HCT116 (cell line): Measurements from ENCODE around the gene COL5A1. TPM values are rescaled to one million over a fixed set of nuclear protein-coding genes. Genes with fewer than 3 reads are reported as not detected.

Source experiments
- ATAC-seq: fragments of 200-7000 bp; cut with Tn5 transposase; 2 replicates; pipeline ENCODE4 v1.9.1; 2020; ENCODE audit warnings: mild to moderate bottlenecking, moderate library complexity
- BruUV-seq: library from RNA; stranded (reverse); fragments of 400-500 nt; replicated peaks from 2 replicates; lab custom pipeline; 2021; lab: Mats Ljungman, UMichigan
- CTCF ChIA-PET: fragments of 300-600 bp; sonication (Branson Sonifier 250); formaldehyde crosslinking; loops from one replicate; lab custom pipeline; 2021; ENCODE audit warnings: antibody characterized with exemption; lab: Charles Lee
- POLR2A ChIA-PET: fragments of 300-600, 350-600 bp; sonication (Branson Sonifier 250); formaldehyde crosslinking; loops from one replicate; lab custom pipeline; 2021; ENCODE audit warnings: antibody characterized with exemption; lab: Charles Lee
- RAD21 ChIA-PET, 2 experiments: fragments of 300-600 bp; sonication (Branson Sonifier 250); formaldehyde crosslinking; loops; one replicate each; lab custom pipeline; 2023; ENCODE audit warnings: low total read pairs in 2 of 2; ENCODE audit not compliant: uncharacterized antibody in 2 of 2, unreplicated experiment in 2 of 2, low non-redundant PET in 1 of 2; lab: Charles Lee
- DNase-seq: peaks from one replicate; pipeline ENCODE4 v3.0.0-alpha.2; 2010; ENCODE audit warnings: low read depth, low spot score
- H2AFZ ChIP-seq: fragments of 200-600 bp; shearing (Covaris generic), sonication (generic); 2 replicates; pipeline ENCODE4 v1.6.1; 2017; ENCODE audit warnings: low read depth, mixed run types, mixed read lengths, antibody characterized with exemption, low read length; ENCODE audit not compliant: poor library complexity, severe bottlenecking
- H3K27ac ChIP-seq: 2 replicates; pipeline ENCODE4 v1.5.1; 2012; ENCODE audit warnings: low read depth, low read length
- H3K27me3 ChIP-seq: fragments of 200-600 bp; sonication (generic); 2 replicates; pipeline ENCODE4 v1.6.1; 2016; ENCODE audit warnings: mixed run types, low read length, mixed read lengths; ENCODE audit not compliant: insufficient read depth
- H3K36me3 ChIP-seq, 2 experiments: fragments of 200-500 bp in 1 of 2; fragments of 200-600 bp in 1 of 2; sonication (Bioruptor generic) in 1 of 2; sonication (generic) in 1 of 2; 2 replicates each; pipeline versions ENCODE4 v1.5.1 to v1.6.1; 2014 to 2016; ENCODE audit warnings: low read length in 2 of 2, inconsistent platforms in 1 of 2, mixed read lengths in 1 of 2, mixed run types in 1 of 2; ENCODE audit not compliant: insufficient read depth in 2 of 2, control insufficient read depth in 1 of 2
- H3K4me1 ChIP-seq, 2 experiments: fragments of 200-600 bp in 1 of 2; sonication (generic) in 1 of 2; 2 replicates each; pipeline versions ENCODE4 v1.5.1 to v1.6.1; 2012 to 2017; ENCODE audit warnings: low read length in 2 of 2, inconsistent platforms in 1 of 2, mild to moderate bottlenecking in 1 of 2, mixed read lengths in 1 of 2, mixed run types in 1 of 2, moderate library complexity in 1 of 2; ENCODE audit not compliant: insufficient read depth in 2 of 2, control insufficient read depth in 1 of 2
- H3K4me2 ChIP-seq: fragments of 200-600 bp; sonication (generic); 2 replicates; pipeline ENCODE4 v1.6.1; 2017; ENCODE audit warnings: mixed run types, low read length, mixed read lengths
- H3K4me3 ChIP-seq, 2 experiments: fragments of 200-600 bp in 1 of 2; sonication (generic) in 1 of 2; replicated peaks in 1 of 2; 2 replicates each; pipeline ENCODE4 v1.5.1; 2011 to 2016; ENCODE audit warnings: low read length in 2 of 2, control low read depth in 1 of 2, low read depth in 1 of 2, mild to moderate bottlenecking in 1 of 2, mixed read lengths in 1 of 2, mixed run types in 1 of 2
- H3K79me2 ChIP-seq: fragments of 200-600 bp; sonication (generic); 2 replicates; pipeline ENCODE4 v1.6.1; 2017; ENCODE audit warnings: mild to moderate bottlenecking, mixed run types, low read length, moderate library complexity, mixed read lengths; ENCODE audit not compliant: insufficient read depth
- H3K9ac ChIP-seq: fragments of 200-600 bp; sonication (generic); 2 replicates; pipeline ENCODE4 v1.6.1; 2016; ENCODE audit warnings: low read length, mixed read lengths
- H3K9me2 ChIP-seq: fragments of 200-600 bp; sonication (generic), shearing (Covaris generic); 2 replicates; pipeline ENCODE4 v1.6.1; 2017; ENCODE audit warnings: mixed run types, mild to moderate bottlenecking, moderate library complexity; ENCODE audit not compliant: insufficient read depth
- H3K9me3 ChIP-seq, 2 experiments: fragments of 200-500 bp in 1 of 2; fragments of 200-600 bp in 1 of 2; sonication (Bioruptor generic) in 1 of 2; sonication (generic) in 1 of 2; 2 replicates each; pipeline ENCODE4 v1.6.1; 2014 to 2017; ENCODE audit warnings: low read length in 2 of 2, mixed read lengths in 2 of 2, inconsistent platforms in 1 of 2, low read depth in 1 of 2, mild to moderate bottlenecking in 1 of 2, mixed run types in 1 of 2, moderate library complexity in 1 of 2; ENCODE audit not compliant: control insufficient read depth in 1 of 2, insufficient read depth in 1 of 2
- H4K20me1 ChIP-seq: fragments of 200-600 bp; sonication (generic), shearing (Covaris generic); 2 replicates; pipeline ENCODE4 v1.6.1; 2017; ENCODE audit warnings: mixed run types, mild to moderate bottlenecking, moderate library complexity; ENCODE audit not compliant: insufficient read depth
- ATF3 ChIP-seq: IDR thresholded peaks from 2 replicates; pipeline ENCODE4 v1.6.1; 2012
- CBX3 ChIP-seq: IDR thresholded peaks from 2 replicates; pipeline ENCODE4 v1.6.1; 2012; ENCODE audit warnings: low read depth
- CEBPB ChIP-seq: IDR thresholded peaks from 2 replicates; pipeline ENCODE4 v1.6.1; 2012; ENCODE audit warnings: low read depth
- CTCF ChIP-seq, 3 experiments: fragments of 200-600 bp in 1 of 3; sonication (generic) in 1 of 3; IDR thresholded peaks in 2 of 3; conservative IDR thresholded peaks in 1 of 3; 2 replicates each; pipeline ENCODE4 v1.5.1; 2012 to 2017; ENCODE audit warnings: low read depth in 2 of 3, low read length in 2 of 3, antibody characterized with exemption in 1 of 3, borderline replicate concordance in 1 of 3, control low read depth in 1 of 3, mild to moderate bottlenecking in 1 of 3, mixed read lengths in 1 of 3, mixed run types in 1 of 3, moderate library complexity in 1 of 3; ENCODE audit not compliant: insufficient read depth in 1 of 3
- EGR1 ChIP-seq: IDR thresholded peaks from 2 replicates; pipeline ENCODE4 v1.6.1; 2012; ENCODE audit warnings: low read depth
- EZH2 ChIP-seq: fragments of 200-600 bp; sonication (generic); IDR thresholded peaks from 2 replicates; pipeline ENCODE4 v1.6.1; 2017; ENCODE audit warnings: antibody characterized with exemption, mixed run types
- JUND ChIP-seq: IDR thresholded peaks from 2 replicates; pipeline ENCODE4 v1.6.1; 2012
- MAX ChIP-seq: IDR thresholded peaks from 2 replicates; pipeline ENCODE4 v1.6.1; 2012
- POLR2A ChIP-seq: IDR thresholded peaks from 2 replicates; pipeline ENCODE4 v1.7.0; 2011; ENCODE audit warnings: borderline replicate concordance; ENCODE audit not compliant: insufficient read depth, insufficient read length; ENCODE audit errors: extremely low read depth
- POLR2AphosphoS5 ChIP-seq: IDR thresholded peaks from 2 replicates; pipeline ENCODE4 v1.6.1; 2011; ENCODE audit warnings: mild to moderate bottlenecking, low read depth, low read length, moderate library complexity
- RAD21 ChIP-seq: IDR thresholded peaks from 2 replicates; pipeline ENCODE4 v1.6.1; 2012; ENCODE audit warnings: low read depth, mild to moderate bottlenecking
- REST ChIP-seq: IDR thresholded peaks from 2 replicates; pipeline ENCODE4 v1.6.1; 2012; ENCODE audit warnings: low read depth
- SIN3A ChIP-seq: IDR thresholded peaks from 2 replicates; pipeline ENCODE4 v1.6.1; 2012; ENCODE audit warnings: low read depth
- SP1 ChIP-seq: IDR thresholded peaks from 2 replicates; pipeline ENCODE4 v1.6.1; 2012; ENCODE audit warnings: low read depth
- SRF ChIP-seq: IDR thresholded peaks from 2 replicates; pipeline ENCODE4 v1.6.1; 2012; ENCODE audit warnings: low read depth
- YY1 ChIP-seq: IDR thresholded peaks from 2 replicates; pipeline ENCODE4 v1.6.1; 2011; ENCODE audit warnings: low read length, low read depth, moderate library complexity, mild to moderate bottlenecking; ENCODE audit not compliant: insufficient replicate concordance; ENCODE audit errors: extremely low read depth
- ZBTB33 ChIP-seq: IDR thresholded peaks from 2 replicates; pipeline ENCODE4 v1.6.1; 2011; ENCODE audit warnings: mild to moderate bottlenecking, low read length, moderate library complexity; ENCODE audit not compliant: insufficient replicate concordance; ENCODE audit errors: extremely low read depth
- ZFX ChIP-seq: fragments of 450-650 bp; IDR thresholded peaks from 2 replicates; pipeline ENCODE4 v1.6.1; 2017
- ZNF274 ChIP-seq: fragments of 200-500 bp; sonication (Bioruptor generic); IDR thresholded peaks from 2 replicates; pipeline ENCODE4 v1.6.1; 2014; ENCODE audit warnings: mild to moderate bottlenecking, low read depth, low read length, inconsistent platforms
- intact Hi-C: fragments of 100-400 bp; cut with micrococcal nuclease; formaldehyde crosslinking; loops from 2 replicates; pipeline ENCODE4 v1.10.0; 2022
- total RNA-seq: library from RNA; stranded (reverse); gene quantifications from one replicate; pipeline ENCODE4 v1.2.1, GENCODE V29; 2021; ENCODE audit not compliant: unreplicated experiment

The COL5A1 gene
- total RNA-seq, 1 experiment from 2014 or later, result 0.30 TPM

GRCh38 chr9:134840511-134840910 lies 198.9 kb downstream of the COL5A1 start:
- no TSS peak for BruUV-seq
- no peaks in the 10 kb centered on the region for H4K20me1 ChIP-seq
- no peak overlapping the region for H3K4me2 ChIP-seq
- ATAC-seq (no peak), DNase-seq (no peak)
- TF ChIP-seq SIN3A (no peak), POLR2AphosphoS5 (no peak), SP1 (no peak), ZFX (no peak), ZBTB33 (no peak), POLR2A (no peak), ATF3 (no peak), ZNF274 (no peak), REST (no peak), EZH2 (no peak), EGR1 (no peak), MAX (no peak), CBX3 (no peak), RAD21 (no peak), SRF (no peak), CTCF (IDR thresholded peaks at IDR 0.05 in 2 of 3, conservative IDR thresholded peaks at IDR 0.05 in 1 of 3; ENCODE audit: borderline replicate concordance in 1 of 3, insufficient read depth in 1 of 3, low read depth in 2 of 3, low read length in 2 of 3) (no peak), CEBPB (no peak), YY1 (no peak), JUND (no peak)
- ChIA-PET CTCF (interaction anchor here (0.6 kb wide), 1 partner anchor 90 kb away, joined by 3 read pairs; no protein-coding TSS in a partner anchor), POLR2A (no interaction called here), RAD21 (no interaction called here)
- H3K4me1 ChIP-seq, result peaks cover 0 to 7% of the 10 kb centered on the region in 2 experiments; a peak in 2 of 4 replicates
- H3K36me3 ChIP-seq, result no peaks in the 10 kb centered on the region
- peaks cover 21% of the 10 kb centered on the region; the same call in 1 of the 2 replicates for H3K27me3 ChIP-seq
- H3K79me2 ChIP-seq, result no peaks in the 10 kb centered on the region
- H3K9me3 ChIP-seq, result no peaks in the 10 kb centered on the region
- intact Hi-C loops, result no loop called here
- no peak overlapping the region for H3K9ac ChIP-seq
- no peaks in the 10 kb centered on the region for H3K9me2 ChIP-seq
- no peak overlapping the region for H3K27ac ChIP-seq
- no peak overlapping the region for H2AFZ ChIP-seq
- no peak overlapping the region for H3K4me3 ChIP-seq
